Transverse colon (tissue), 4 donors: Measurements from ENCODE around the gene CCSER2.

Source experiments
- CTCF ChIP-seq, 5 experiments: fragments of 200-600 bp in 3 of 5; fragments of 450-650 bp in 2 of 5; sonication (generic) in 3 of 5; IDR thresholded peaks; 1 replicate in 2 of 5; 2 replicates in 3 of 5; pipeline ENCODE4 v1.5.1; 2016 to 2017; ENCODE audit warnings: antibody characterized with exemption in 5 of 5, inconsistent platforms in 3 of 5, mild to moderate bottlenecking in 2 of 5, moderate library complexity in 1 of 5
- EP300 ChIP-seq: sonication (generic); formaldehyde crosslinking; IDR thresholded peaks from one replicate; pipeline ENCODE4 v1.6.1; 2017; ENCODE audit warnings: antibody characterized with exemption, low read depth
- POLR2A ChIP-seq: fragments of 450-650 bp; IDR thresholded peaks from one replicate; pipeline ENCODE4 v1.6.1; 2016; ENCODE audit warnings: antibody characterized with exemption, mild to moderate bottlenecking, moderate library complexity
- POLR2AphosphoS5 ChIP-seq, 3 donors: sonication (generic); formaldehyde crosslinking; IDR thresholded peaks; one replicate each; pipeline ENCODE4 v1.6.1; 2016; ENCODE audit warnings: antibody characterized with exemption in 3 of 3

- TF ChIP-seq POLR2A = no peak
- no peak for TF ChIP-seq CTCF (IDR thresholded peaks at IDR 0.05)
- no peak for TF ChIP-seq EP300
- no peak for TF ChIP-seq POLR2AphosphoS5 (IDR thresholded peaks at IDR 0.05)
Measured at GRCh38 chr10:84521468-84521867, 193.1 kb downstream of the CCSER2 start.
